Ishikawa (cell line): ENCODE results near the gene LGALS14.

ENCODE experiments used
- CEBPB ChIP-seq: IDR thresholded peaks from 2 replicates; pipeline ENCODE4 v1.6.1; 2012
- CREB1 ChIP-seq: IDR thresholded peaks from 2 replicates; pipeline ENCODE4 v1.6.1; 2012; ENCODE audit warnings: low read depth
- EGR1 ChIP-seq: IDR thresholded peaks from 2 replicates; pipeline ENCODE4 v1.6.1; 2012
- EP300 ChIP-seq: IDR thresholded peaks from 2 replicates; pipeline ENCODE4 v1.6.1; 2012; ENCODE audit warnings: borderline replicate concordance
- FOXM1 ChIP-seq: IDR thresholded peaks from 2 replicates; pipeline ENCODE4 v1.6.1; 2012; ENCODE audit warnings: low read depth, borderline replicate concordance
- MAX ChIP-seq: IDR thresholded peaks from 2 replicates; pipeline ENCODE4 v1.6.1; 2012
- NFIC ChIP-seq: IDR thresholded peaks from 2 replicates; pipeline ENCODE4 v1.6.1; 2012
- RAD21 ChIP-seq: IDR thresholded peaks from 2 replicates; pipeline ENCODE4 v1.6.1; 2012; ENCODE audit warnings: low read depth
- REST ChIP-seq: IDR thresholded peaks from 2 replicates; pipeline ENCODE4 v1.6.1; 2012; ENCODE audit warnings: low read depth, mild to moderate bottlenecking
- TAF1 ChIP-seq: IDR thresholded peaks from 2 replicates; pipeline ENCODE4 v1.6.1; 2012; ENCODE audit warnings: low read depth, mild to moderate bottlenecking
- TCF12 ChIP-seq: IDR thresholded peaks from 2 replicates; pipeline ENCODE4 v1.6.1; 2012; ENCODE audit warnings: low read depth
- TEAD4 ChIP-seq: IDR thresholded peaks from 2 replicates; pipeline ENCODE4 v1.6.1; 2012
- USF1 ChIP-seq: IDR thresholded peaks from 2 replicates; pipeline ENCODE4 v1.6.1; 2012
- YY1 ChIP-seq: IDR thresholded peaks from 2 replicates; pipeline ENCODE4 v1.6.1; 2012; ENCODE audit warnings: low read depth
- ZBTB7A ChIP-seq: IDR thresholded peaks from 2 replicates; pipeline ENCODE4 v1.6.1; 2012; ENCODE audit warnings: low read depth

The LGALS14 gene

GRCh38 chr19:39670998-39671397, 33.3 kb upstream of the LGALS14 start:
- no peak for TF ChIP-seq TAF1
- no peak for TF ChIP-seq TEAD4
- no peak for TF ChIP-seq CEBPB
- TF ChIP-seq ZBTB7A = no peak
- TF ChIP-seq NFIC = no peak
- no peak for TF ChIP-seq CREB1
- no peak for TF ChIP-seq EP300
- TF ChIP-seq MAX = no peak
- no peak for TF ChIP-seq RAD21
- no peak for TF ChIP-seq FOXM1
- TF ChIP-seq REST = no peak
- TF ChIP-seq EGR1 = no peak
- no peak for TF ChIP-seq USF1
- TF ChIP-seq YY1 = no peak

- TF ChIP-seq ZBTB7A (no peak), RAD21 (peak; percentile 82), REST (no peak)
These were observed 32.4 kb upstream of the LGALS14 start for GRCh38 chr19:39671739-39672363.

GRCh38 chr19:39672473-39672872, 31.8 kb upstream of the LGALS14 start:
- TF ChIP-seq EP300 = no peak
- TF ChIP-seq CEBPB = no peak
- TF ChIP-seq TCF12 = no peak

GRCh38 chr19:39673862-39674261, 30.4 kb upstream of the LGALS14 start:
- TF ChIP-seq RAD21 = peak; percentile 33

- TF ChIP-seq TEAD4 = no peak
- TF ChIP-seq CEBPB = no peak
- TF ChIP-seq EP300 = no peak
- TF ChIP-seq EGR1 = no peak
- no peak for TF ChIP-seq RAD21
- no peak for TF ChIP-seq CREB1
- no peak for TF ChIP-seq TAF1
- TF ChIP-seq TCF12 = no peak
- no peak for TF ChIP-seq USF1
- no peak for TF ChIP-seq YY1
These were observed 28.3 kb upstream of the LGALS14 start for GRCh38 chr19:39676004-39676403.

GRCh38 chr19:39677961-39678889, 26.1 kb upstream of the LGALS14 start:
- no peak for TF ChIP-seq EP300
- TF ChIP-seq CREB1 = no peak
- TF ChIP-seq NFIC = no peak
- 0 out of 2 replicates have a peak, but pooled peaks have one; percentile 15 for TF ChIP-seq YY1
